Mesodermal cell (in vitro differentiated cells): ENCODE results near the gene INPP5K.

ENCODE experiments used
- H3K27ac ChIP-seq: 2 replicates; pipeline ENCODE4 v1.7.0; 2013; ENCODE audit warnings: mild to moderate bottlenecking, low read depth, low read length, moderate library complexity; ENCODE audit not compliant: severe bottlenecking
- H3K36me3 ChIP-seq: 2 replicates; pipeline ENCODE4 v1.7.1; 2013; ENCODE audit warnings: mild to moderate bottlenecking, low read length, moderate library complexity; ENCODE audit not compliant: control insufficient read depth, insufficient read depth
- H3K4me1 ChIP-seq: one replicate; pipeline ENCODE4 v1.7.1; 2013; ENCODE audit warnings: mild to moderate bottlenecking, low read length; ENCODE audit not compliant: insufficient read depth, control insufficient read depth, poor library complexity, severe bottlenecking
- H3K4me3 ChIP-seq: 2 replicates; pipeline ENCODE4 v1.7.0; 2013; ENCODE audit warnings: low read length, control low read depth, mild to moderate bottlenecking; ENCODE audit not compliant: insufficient read depth, poor library complexity, severe bottlenecking; ENCODE audit errors: extremely low read depth
- H3K9me3 ChIP-seq: 2 replicates; pipeline ENCODE4 v1.7.1; 2013; ENCODE audit warnings: mild to moderate bottlenecking, low read length, moderate library complexity; ENCODE audit not compliant: control insufficient read depth
- WGBS, 2 experiments: methylation state at CpG; one replicate each; pipeline ENCODE4 v1.1.5; 2013; ENCODE audit warnings: missing lambda C conversion rate in 2 of 2; ENCODE audit not compliant: insufficient coverage in 2 of 2; 5-methylcytosine and 5-hydroxymethylcytosine counted together

Gene INPP5K

DNA sequence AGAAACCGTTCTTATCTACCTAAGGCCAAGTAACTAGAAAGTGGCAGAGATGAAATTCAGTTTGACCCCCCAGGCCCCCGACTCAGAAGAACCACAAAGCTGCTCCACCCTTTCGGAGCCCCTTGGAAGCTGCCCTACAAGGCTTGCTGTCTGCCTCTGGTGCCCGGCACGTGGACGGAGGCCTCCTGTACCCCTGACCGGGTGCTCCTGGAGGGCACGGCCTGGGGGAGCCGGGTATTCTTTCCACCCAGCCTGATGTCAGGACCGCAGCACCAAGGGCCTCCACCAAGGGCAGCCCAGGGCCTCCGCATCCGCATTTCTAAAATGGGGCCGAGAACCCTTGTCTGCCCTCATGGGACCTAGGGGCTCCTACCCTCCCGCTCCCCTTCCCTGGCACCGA is 44.9 kb downstream of the INPP5K start:
- Histone ChIP-seq H3K27ac (no peak overlapping the region), H3K9me3 (no peaks in the 10 kb centered on the region), H3K4me1 (peaks cover 7% of the 10 kb centered on the region), H3K4me3 (no peak overlapping the region), H3K36me3 (peaks cover 88% of the 10 kb centered on the region)
- 99 to 100% methylated on average over 14 to 15 of the region's 15 CpGs for WGBS, 2 experiments

DNA sequence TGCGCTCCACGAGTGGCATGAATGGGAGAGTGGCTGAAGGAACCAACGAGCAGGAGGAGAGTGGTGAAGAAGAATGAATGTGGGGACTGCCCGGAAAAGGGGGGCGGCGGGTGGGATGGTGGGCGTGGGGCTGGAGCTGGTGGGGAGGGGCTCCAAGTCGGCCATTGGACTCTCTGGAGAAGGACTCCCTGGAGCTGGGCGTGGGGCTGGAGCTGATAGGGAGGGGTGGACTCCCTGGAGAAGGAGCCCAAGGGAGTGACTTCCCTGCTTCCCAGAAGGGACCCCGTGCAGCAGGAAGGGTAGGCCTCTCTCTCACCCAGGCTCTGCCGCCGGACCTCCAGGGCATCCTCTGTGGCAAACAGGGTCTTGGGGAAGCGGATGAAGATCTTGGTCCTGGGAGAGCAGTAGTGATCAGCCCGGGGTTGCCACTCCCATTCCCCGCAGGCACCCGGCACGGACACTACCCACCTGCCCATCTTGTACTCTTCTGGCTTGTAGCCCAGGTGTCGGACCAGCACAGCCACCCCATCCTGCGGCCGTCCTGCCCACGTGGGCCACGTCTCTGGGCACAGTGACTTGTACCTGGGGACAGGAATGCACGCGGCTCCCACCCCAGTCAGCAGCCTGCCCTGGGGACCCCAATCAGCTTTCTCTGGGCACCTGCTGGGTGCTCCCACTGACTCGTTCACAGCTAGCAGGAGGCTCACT is 45.5 kb downstream of the INPP5K start:
- no peaks in the 10 kb centered on the region for H3K9me3 ChIP-seq
- WGBS, 2 experiments = 94 to 95% methylated on average over 18 to 22 of the region's 25 CpGs
- peaks cover 85% of the 10 kb centered on the region for H3K36me3 ChIP-seq
- H3K27ac ChIP-seq = no peak overlapping the region
- H3K4me1 ChIP-seq = peaks cover 7% of the 10 kb centered on the region
- no peak overlapping the region for H3K4me3 ChIP-seq

DNA sequence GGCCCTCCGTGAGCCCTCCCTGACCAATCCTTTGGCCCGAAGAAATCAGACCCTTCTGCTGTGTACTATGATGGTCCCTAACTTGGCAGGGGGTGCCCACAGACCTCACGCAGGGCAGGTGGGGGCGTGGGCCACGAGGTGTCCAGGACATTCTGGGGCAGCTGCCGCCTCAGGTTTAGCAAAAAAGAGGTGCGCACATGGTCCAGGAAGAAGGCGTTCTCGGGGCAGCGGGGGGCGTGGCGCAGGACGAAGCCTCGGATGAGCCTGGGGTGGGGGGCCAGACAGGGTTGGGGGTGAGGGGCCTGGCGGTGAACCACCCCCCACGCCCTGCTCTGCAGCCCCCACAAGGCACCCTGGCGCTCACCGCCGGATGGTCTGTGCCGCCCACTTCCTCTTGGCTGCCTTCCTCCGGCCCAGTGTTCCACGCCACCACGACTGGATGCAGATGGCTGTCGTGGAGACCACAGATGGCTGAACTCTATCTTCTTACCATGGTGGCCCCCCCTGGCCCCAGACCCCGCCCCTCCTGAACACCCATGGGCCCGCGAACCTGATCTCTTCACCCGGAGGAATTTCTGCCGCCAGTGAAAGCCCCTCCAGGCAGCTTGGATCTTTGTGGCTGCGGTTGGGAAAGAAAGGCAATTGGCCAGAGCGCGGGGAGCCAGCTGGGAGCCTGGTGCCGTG is 46.2 kb downstream of the INPP5K start:
- Histone ChIP-seq H3K27ac (no peak overlapping the region), H3K36me3 (peaks cover 85% of the 10 kb centered on the region), H3K4me3 (no peak overlapping the region), H3K9me3 (no peaks in the 10 kb centered on the region), H3K4me1 (peaks cover 6% of the 10 kb centered on the region)
- WGBS, 2 experiments = 94% methylated on average over 27 to 28 of the region's 33 CpGs

DNA sequence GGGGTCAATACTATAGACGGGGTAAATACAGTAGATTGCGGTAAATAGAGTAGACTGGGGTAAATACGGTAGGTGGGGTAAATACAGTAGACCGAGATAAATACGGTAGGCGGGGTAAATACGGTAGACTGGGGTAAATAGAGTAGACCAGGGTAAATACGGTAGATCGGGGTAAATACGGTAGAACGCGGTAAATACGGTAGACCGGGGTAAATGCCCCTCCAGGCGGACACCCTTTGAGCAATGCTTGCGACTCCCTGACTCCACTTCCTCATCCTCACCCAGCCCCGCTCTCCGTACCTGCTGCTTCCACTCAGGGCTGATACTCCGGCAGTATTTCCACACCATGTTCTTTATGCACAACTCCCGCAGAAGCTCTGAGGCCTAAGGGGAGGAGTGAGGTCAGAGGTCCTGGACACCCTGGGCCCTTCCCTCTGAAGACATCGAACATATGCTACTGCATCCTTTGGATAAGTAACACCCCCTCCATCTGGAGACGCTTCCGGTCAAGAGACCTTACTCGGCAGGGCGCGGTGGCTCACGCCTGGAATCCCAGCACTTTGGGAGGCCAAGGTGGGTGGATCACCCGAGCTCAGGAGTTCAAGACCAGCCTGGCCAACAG is 47.1 kb downstream of the INPP5K start:
- Histone ChIP-seq H3K9me3 (no peaks in the 10 kb centered on the region), H3K4me3 (no peak overlapping the region), H3K36me3 (peaks cover 87% of the 10 kb centered on the region), H3K4me1 (peaks cover 4% of the 10 kb centered on the region), H3K27ac (no peak overlapping the region)
- 61 to 67% methylated on average over 24 to 27 of the region's 28 CpGs for WGBS, 2 experiments

DNA sequence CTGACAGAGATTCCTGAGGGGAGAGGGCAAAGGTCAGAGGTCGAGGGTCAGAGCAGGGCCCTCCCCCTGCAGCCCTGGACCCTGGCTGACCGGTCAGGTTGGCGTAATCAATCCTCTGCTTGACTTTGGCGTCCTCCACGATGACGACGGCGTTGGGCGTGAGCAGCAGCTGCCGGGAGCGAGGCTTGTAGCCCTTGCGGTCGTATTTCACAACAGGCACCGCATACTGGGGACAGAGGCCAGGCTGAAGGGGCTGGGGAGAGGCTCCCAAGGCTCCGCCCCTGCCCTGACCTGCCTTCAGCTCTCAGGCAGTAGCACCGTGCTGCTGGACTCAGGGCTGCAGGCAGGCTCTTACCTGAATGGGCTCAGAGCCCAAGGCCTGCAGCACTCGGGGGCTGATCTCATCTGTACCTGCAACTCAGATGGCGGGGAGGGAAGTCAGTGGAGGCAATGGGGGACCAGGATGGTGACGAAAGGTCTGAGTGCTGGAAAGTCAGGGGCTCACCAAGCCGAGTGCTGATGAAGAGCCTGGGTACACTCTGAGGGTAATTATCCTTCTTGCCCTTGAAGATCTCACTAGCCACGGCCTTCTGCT is 48.4 kb downstream of the INPP5K start:
- no peak overlapping the region for H3K27ac ChIP-seq
- peaks cover 4% of the 10 kb centered on the region for H3K4me1 ChIP-seq
- no peaks in the 10 kb centered on the region for H3K9me3 ChIP-seq
- H3K4me3 ChIP-seq = no peak overlapping the region
- peaks cover 86% of the 10 kb centered on the region for H3K36me3 ChIP-seq
- WGBS, 2 experiments = 86 to 94% methylated on average over 19 to 21 of the region's 21 CpGs

DNA sequence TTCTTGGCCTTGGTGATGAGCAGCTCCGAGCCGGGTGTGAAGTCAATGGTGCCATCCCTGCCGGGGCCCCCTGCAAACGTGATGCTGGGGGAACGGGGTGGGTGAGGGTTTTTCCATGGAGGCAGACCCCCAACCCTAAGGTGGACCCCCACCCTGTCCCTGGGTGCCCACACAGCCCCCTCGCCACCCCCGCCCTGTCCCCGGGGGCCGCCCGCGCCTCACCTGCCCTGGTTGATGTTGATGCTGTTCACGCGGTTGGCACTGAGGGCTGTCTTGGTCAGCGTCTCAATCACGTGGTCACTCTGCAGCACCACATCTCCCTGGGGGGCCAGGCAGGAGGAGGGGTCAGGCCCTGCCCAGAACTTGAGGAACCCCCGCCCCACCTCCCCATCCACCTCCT is 49.2 kb downstream of the INPP5K start:
- peaks cover 88% of the 10 kb centered on the region for H3K36me3 ChIP-seq
- 83 to 100% methylated on average over 5 to 12 of the region's 16 CpGs for WGBS, 2 experiments
- H3K27ac ChIP-seq = no peak overlapping the region
- H3K4me3 ChIP-seq = no peak overlapping the region
- no peaks in the 10 kb centered on the region for H3K9me3 ChIP-seq
- H3K4me1 ChIP-seq = peaks cover 4% of the 10 kb centered on the region

DNA sequence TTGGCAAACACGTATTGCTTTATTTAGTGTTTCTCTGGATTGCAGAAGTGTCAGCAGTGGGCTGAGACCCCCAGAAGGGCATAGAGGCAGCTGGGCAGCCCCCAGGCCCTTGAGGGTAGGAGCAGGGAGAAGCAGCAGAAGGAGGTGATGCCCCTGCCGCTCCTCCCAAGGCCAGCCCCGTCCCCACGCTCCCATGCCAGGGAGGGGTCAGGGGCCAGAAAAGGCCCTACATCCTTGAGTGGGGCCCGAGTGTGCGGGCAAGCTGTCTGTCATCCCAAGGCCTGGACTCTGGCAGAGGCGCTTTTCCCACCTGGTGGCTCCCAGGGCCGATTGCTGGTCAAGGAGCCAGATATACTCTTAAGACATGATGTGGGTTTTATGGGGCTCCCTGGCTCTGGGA is 52.2 kb downstream of the INPP5K start:
- Histone ChIP-seq H3K36me3 (peaks cover 65% of the 10 kb centered on the region), H3K4me3 (no peak overlapping the region), H3K9me3 (peaks cover 4% of the 10 kb centered on the region), H3K27ac (no peak overlapping the region), H3K4me1 (peaks cover 4% of the 10 kb centered on the region)
- WGBS, 2 experiments = 95% methylated on average over 8 of the region's 8 CpGs

DNA sequence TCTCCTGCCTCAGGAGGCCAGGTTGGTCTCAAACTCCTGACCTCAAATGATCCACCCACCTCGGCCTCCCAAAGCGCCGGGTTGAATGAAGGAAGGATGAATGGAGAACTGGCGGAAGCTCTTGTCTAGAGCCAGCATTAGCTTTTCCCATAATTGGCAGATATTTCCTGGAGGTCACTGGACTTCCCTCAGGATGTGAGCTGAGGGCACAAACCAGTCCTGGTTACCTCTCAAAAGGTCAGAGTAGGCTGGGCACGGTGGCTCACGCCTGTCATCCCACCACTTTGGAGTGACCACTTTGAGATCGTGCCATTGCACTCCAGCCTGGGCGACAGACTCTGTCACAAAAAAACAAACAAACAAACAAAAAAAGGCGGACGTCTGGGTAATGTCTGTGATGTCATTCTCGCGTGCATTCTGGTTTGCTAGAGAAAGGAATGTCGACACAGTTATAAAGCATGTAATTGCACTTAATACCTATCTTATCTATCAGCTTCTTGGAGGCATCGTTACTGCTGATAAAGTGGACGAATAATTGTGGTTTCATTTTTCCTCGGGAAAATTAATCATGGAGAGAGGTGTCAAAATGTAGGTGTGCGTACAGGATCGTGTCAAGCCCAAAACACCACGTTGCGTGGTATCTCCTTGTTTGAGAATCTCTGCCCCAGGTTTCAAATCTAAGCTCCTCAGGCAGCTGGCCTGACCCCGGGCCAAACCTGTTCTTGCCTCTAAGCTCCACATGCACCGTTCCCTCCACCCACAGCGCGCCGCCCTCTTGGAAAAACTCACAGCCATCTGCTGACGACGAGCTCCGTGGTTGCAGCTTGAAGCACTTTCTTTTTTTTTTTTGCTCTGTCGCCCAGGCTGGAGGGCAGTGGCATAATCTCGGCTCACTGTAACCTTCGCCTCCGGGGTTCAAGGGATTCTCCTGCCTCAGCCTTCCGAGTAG is 54.0 kb downstream of the INPP5K start:
- peak overlapping the region; percentile 53 for H3K27ac ChIP-seq
- H3K4me1 ChIP-seq = no peaks in the 10 kb centered on the region
- no peak overlapping the region for H3K4me3 ChIP-seq
- WGBS, 2 experiments = 95 to 96% methylated on average over 16 to 29 of the region's 33 CpGs
- peaks cover 49% of the 10 kb centered on the region for H3K36me3 ChIP-seq
- H3K9me3 ChIP-seq = peaks cover 4% of the 10 kb centered on the region

DNA sequence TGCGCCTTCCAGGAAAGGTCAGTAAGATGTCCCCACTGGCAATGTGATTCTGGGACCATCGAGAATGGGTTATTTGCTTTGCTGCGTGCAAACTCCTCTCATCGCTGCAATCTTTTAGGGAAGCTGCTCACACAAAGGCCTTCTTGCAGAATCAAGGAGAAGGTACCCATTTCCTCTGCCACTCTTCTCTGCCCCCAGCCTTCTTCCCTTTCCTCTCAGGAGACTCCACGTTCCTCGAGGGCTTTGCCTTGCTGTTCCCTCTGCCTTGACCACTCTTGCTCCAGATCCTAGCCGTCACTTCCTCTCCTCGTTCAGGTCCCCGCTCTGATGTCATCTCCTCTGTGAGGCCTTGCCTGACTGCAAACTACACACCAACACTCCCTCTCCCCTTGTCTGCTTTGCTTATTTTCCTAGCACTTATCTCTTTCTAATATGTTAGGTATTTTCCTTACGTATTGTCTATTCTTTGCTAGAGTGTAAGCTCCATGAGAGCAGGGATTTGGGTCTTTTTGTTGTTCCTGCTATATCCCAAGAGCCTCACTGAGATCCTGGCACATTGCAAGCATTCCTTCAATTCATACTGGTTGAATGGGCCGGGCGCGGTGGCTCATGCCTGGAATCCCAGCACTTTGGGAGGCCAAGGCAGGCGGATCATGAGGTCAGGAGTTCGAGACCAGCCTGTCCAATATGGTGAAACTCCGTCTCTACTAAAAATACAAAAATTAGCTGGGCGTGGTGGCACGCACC is 55.0 kb downstream of the INPP5K start:
- Histone ChIP-seq H3K36me3 (peaks cover 41% of the 10 kb centered on the region), H3K4me3 (no peak overlapping the region), H3K27ac (no peak overlapping the region), H3K4me1 (no peaks in the 10 kb centered on the region), H3K9me3 (peaks cover 4% of the 10 kb centered on the region)
- 91 to 93% methylated on average over 15 to 16 of the region's 18 CpGs for WGBS, 2 experiments
